ENCODE data around the gene PPP1R3A.

Gene PPP1R3A

GRCh38 chr7:113875224-113875623 is 43.6 kb downstream of the PPP1R3A start:
- Histone ChIP-seq H3K36me3 (ENCODE audit: control insufficient read depth in 2 of 2, insufficient read depth in 1 of 2, low read length in 2 of 2) (no peaks in the 10 kb centered on the region), H3K9me3 (ENCODE audit: control insufficient read depth, insufficient read depth, low read depth, low read length) (no peaks in the 10 kb centered on the region), H3K4me1 (ENCODE audit: control insufficient read depth, insufficient read depth, low read length) (no peaks in the 10 kb centered on the region), H3K4me3 (ENCODE audit: low read depth, low read length) (no peak overlapping the region), H3K27ac (ENCODE audit: extremely low read depth, low read depth, low read length) (no peak overlapping the region)
- CTCF ChIA-PET, result no interaction called here
- TF ChIP-seq ZNF37A (tag by site-specific recombination; IDR thresholded peaks at IDR 0.05), result no peak
- TF ChIP-seq ZNF776 (tag by site-specific recombination; IDR thresholded peaks at IDR 0.05; ENCODE audit: borderline replicate concordance), result no peak
- TF ChIP-seq ZNF837 (tag by site-specific recombination; IDR thresholded peaks at IDR 0.05), result no peak
- no peak for TF ChIP-seq ZNF398 (tag by site-specific recombination; IDR thresholded peaks at IDR 0.05)
- no peak for TF ChIP-seq AEBP2 (tag by site-specific recombination; IDR thresholded peaks at IDR 0.05; ENCODE audit: borderline replicate concordance)
- TF ChIP-seq SETDB1 (IDR thresholded peaks at IDR 0.05; ENCODE audit: insufficient read length, low read length), result no peak
- TF ChIP-seq SP2 (tag by site-specific recombination; IDR thresholded peaks at IDR 0.05), result no peak
- no peak for TF ChIP-seq GLIS2 (tag by site-specific recombination; IDR thresholded peaks at IDR 0.05)
- no peak for TF ChIP-seq GLI4 (tag by site-specific recombination; IDR thresholded peaks at IDR 0.05)
- no peak for TF ChIP-seq ZNF530 (tag by site-specific recombination; IDR thresholded peaks at IDR 0.05; ENCODE audit: low read depth)
- no peak for TF ChIP-seq ZNF223 (tag by site-specific recombination; IDR thresholded peaks at IDR 0.05)
- no peak for TF ChIP-seq YY1 (tag by site-specific recombination; IDR thresholded peaks at IDR 0.05)
- TF ChIP-seq ZNF426 (tag by site-specific recombination; IDR thresholded peaks at IDR 0.05), result no peak
- TF ChIP-seq ZNF549 (tag by site-specific recombination; IDR thresholded peaks at IDR 0.05), result no peak
- no peak for TF ChIP-seq ZNF624 (tag by site-specific recombination; IDR thresholded peaks at IDR 0.05)
- no peak for TF ChIP-seq ZNF623 (tag by site-specific recombination; IDR thresholded peaks at IDR 0.05)
- TF ChIP-seq ZNF521 (tag by site-specific recombination; IDR thresholded peaks at IDR 0.05), result no peak
- POLR2A ChIA-PET, result no interaction called here

GRCh38 chr7:113873554-113874151 is 45.2 kb downstream of the PPP1R3A start:
- H3K36me3 ChIP-seq (ENCODE audit: control insufficient read depth in 2 of 2, insufficient read depth in 1 of 2, low read length in 2 of 2), result no peaks in the 10 kb centered on the region
- POLR2A ChIA-PET, result no interaction called here
- no peak overlapping the region for H3K4me3 ChIP-seq (ENCODE audit: low read depth, low read length)
- no peak overlapping the region for H3K27ac ChIP-seq (ENCODE audit: extremely low read depth, low read depth, low read length)
- H3K4me1 ChIP-seq (ENCODE audit: control insufficient read depth, insufficient read depth, low read length), result no peaks in the 10 kb centered on the region
- CTCF ChIA-PET, result interaction anchor here (1.6 kb wide), 1 partner anchor 9 kb away, joined by 3 read pairs; no protein-coding TSS in a partner anchor
- no peaks in the 10 kb centered on the region for H3K9me3 ChIP-seq (ENCODE audit: control insufficient read depth, insufficient read depth, low read depth, low read length)
- TF ChIP-seq ATF2 (tag by site-specific recombination; IDR thresholded peaks at IDR 0.05; ENCODE audit: low read depth) (peak; percentile 66; the same call in 1 of the 2 replicates), ZNF404 (tag by site-specific recombination; IDR thresholded peaks at IDR 0.05) (no peak), ZNF398 (tag by site-specific recombination; IDR thresholded peaks at IDR 0.05) (peak; percentile 19; the same call in 1 of the 2 replicates), ZBTB21 (tag by site-specific recombination; IDR thresholded peaks at IDR 0.05) (peak; percentile 46; the same call in 1 of the 2 replicates)
